Hepatocyte (in vitro differentiated cells): ENCODE results near the gene CELSR3. TPM values are rescaled to one million over a fixed set of nuclear protein-coding genes. Genes with fewer than 3 reads are reported as not detected.

ENCODE experiments used
- DNase-seq: peaks from one replicate; pipeline ENCODE4 v3.0.0-alpha.2; 2016; ENCODE audit warnings: low spot score
- H2AFZ ChIP-seq: fragments of 200-600 bp; sonication (generic); 2 replicates; pipeline ENCODE4 v1.6.0; 2016; ENCODE audit warnings: antibody characterized with exemption, mild to moderate bottlenecking
- H3K27ac ChIP-seq: fragments of 200-600 bp; sonication (generic); 2 replicates; pipeline ENCODE4 v1.5.1; 2016; ENCODE audit warnings: mild to moderate bottlenecking
- H3K27me3 ChIP-seq: fragments of 200-600 bp; sonication (generic); 2 replicates; pipeline ENCODE4 v1.6.1; 2016
- H3K36me3 ChIP-seq: fragments of 200-600 bp; sonication (generic); replicated peaks from 2 replicates; pipeline ENCODE4 v1.5.1; 2016; ENCODE audit warnings: low read depth; ENCODE audit not compliant: insufficient read depth
- H3K4me1 ChIP-seq: fragments of 200-600 bp; sonication (generic); 2 replicates; pipeline ENCODE4 v1.5.1; 2016; ENCODE audit warnings: mild to moderate bottlenecking, moderate library complexity; ENCODE audit not compliant: insufficient read depth
- H3K4me2 ChIP-seq: fragments of 200-600 bp; sonication (generic); 2 replicates; pipeline ENCODE4 v1.6.0; 2016
- H3K4me3 ChIP-seq: fragments of 200-600 bp; sonication (generic); 2 replicates; pipeline ENCODE4 v1.5.1; 2016; ENCODE audit warnings: mild to moderate bottlenecking
- H3K79me2 ChIP-seq: fragments of 200-600 bp; sonication (generic); 2 replicates; pipeline ENCODE4 v1.6.0; 2017; ENCODE audit warnings: mild to moderate bottlenecking
- H3K9me2 ChIP-seq: fragments of 200-600 bp; sonication (generic); replicated peaks from 2 replicates; pipeline ENCODE4 v1.6.0; 2017; ENCODE audit warnings: mild to moderate bottlenecking; ENCODE audit not compliant: insufficient read depth
- H3K9me3 ChIP-seq: fragments of 200-600 bp; sonication (generic); 2 replicates; pipeline ENCODE4 v1.5.1; 2016; ENCODE audit warnings: low read depth, mild to moderate bottlenecking
- H4K20me1 ChIP-seq: fragments of 200-600 bp; sonication (generic); 2 replicates; pipeline ENCODE4 v1.6.0; 2016; ENCODE audit warnings: mild to moderate bottlenecking; ENCODE audit not compliant: insufficient read depth, poor library complexity, severe bottlenecking
- CTCF ChIP-seq: fragments of 200-600 bp; sonication (generic); IDR thresholded peaks from 2 replicates; pipeline ENCODE4 v1.5.1; 2016; ENCODE audit warnings: antibody characterized with exemption, mild to moderate bottlenecking; ENCODE audit not compliant: poor library complexity
- EZH2 ChIP-seq: fragments of 200-600 bp; sonication (generic); IDR thresholded peaks from 2 replicates; pipeline ENCODE4 v1.6.1; 2016; ENCODE audit warnings: antibody characterized with exemption, mild to moderate bottlenecking, borderline replicate concordance
- EZH2phosphoT487 ChIP-seq: fragments of 200-600 bp; sonication (generic); IDR thresholded peaks from one replicate; pipeline ENCODE4 v1.6.1; 2018; ENCODE audit warnings: antibody characterized with exemption, mild to moderate bottlenecking, low read depth, moderate library complexity; ENCODE audit not compliant: unreplicated experiment, severe bottlenecking
- WGBS: methylation state at CpG from one replicate; pipeline ENCODE4 v1.1.6; 2016; ENCODE audit warnings: low lambda C conversion rate; ENCODE audit errors: missing lambda C conversion rate; 5-methylcytosine and 5-hydroxymethylcytosine counted together
- polyA plus RNA-seq: library from polyadenylated mRNA; unstranded; fragments of >200 nt; fragmentation: Nextera tagmentation; extraction: Ambion mirVana; gene quantifications from 2 replicates; pipeline ENCODE4 v1.2.1, GENCODE V29; 2016
- total RNA-seq: library from RNA; depleted of rRNA; stranded (reverse); fragments of >200 nt; gene quantifications from 2 replicates; pipeline ENCODE4 v1.2.3, GENCODE V29; 2014

Gene CELSR3
- total and polyA plus RNA-seq, 2 experiments from 2014 or later: 1.8 to 1.9 TPM

- peak within 1 kb of the TSS; percentile 91 for H2AFZ ChIP-seq
- peaks cover 38% of the 10 kb centered on the region for H3K79me2 ChIP-seq
- H3K4me1 ChIP-seq: peaks cover 13% of the 10 kb centered on the region
- TF ChIP-seq CTCF: peak; percentile 62
- no peak for TF ChIP-seq EZH2phosphoT487
- no peak for TF ChIP-seq EZH2
- no peaks in the 10 kb centered on the region for H3K27me3 ChIP-seq
- peak within 1 kb of the TSS; percentile 90 for H3K27ac ChIP-seq
- no peaks in the 10 kb centered on the region for H3K36me3 ChIP-seq
- no peaks in the 10 kb centered on the region for H3K9me2 ChIP-seq
- 1% methylated on average over 68 of the region's 86 CpGs for whole genome bisulfite sequencing
- H3K4me2 ChIP-seq: peak within 1 kb of the TSS; percentile 87
- H3K4me3 ChIP-seq: peak within 1 kb of the TSS; percentile 78
- H3K9me3 ChIP-seq: no peaks in the 10 kb centered on the region
- H4K20me1 ChIP-seq: no peaks in the 10 kb centered on the region
- DNase-seq: peak; percentile 97
These were observed 53.3 kb downstream of the CELSR3 start, which contains the start of gene UQCRC1 for GRCh38 chr3:48609088-48610005. UQCRC1 (minus strand) TSS chr3:48609646; CDS start chr3:48609620, 26 bp downstream.

GRCh38 chr3:48607519-48607918, 55.2 kb downstream of the CELSR3 start:
- Histone ChIP-seq H3K4me2 (peak overlapping the region; percentile 87), H3K36me3 (no peaks in the 10 kb centered on the region), H4K20me1 (no peaks in the 10 kb centered on the region), H3K27me3 (no peaks in the 10 kb centered on the region), H3K4me1 (peaks cover 13% of the 10 kb centered on the region), H3K79me2 (peaks cover 38% of the 10 kb centered on the region), H3K4me3 (no peak overlapping the region), H2AFZ (no peak overlapping the region), H3K9me2 (no peaks in the 10 kb centered on the region), H3K9me3 (no peaks in the 10 kb centered on the region), H3K27ac (no peak overlapping the region)
- TF ChIP-seq CTCF (no peak), EZH2phosphoT487 (no peak), EZH2 (no peak)
- DNase-seq: no peak
- WGBS: 85% methylated on average over 5 of the region's 5 CpGs

- no peak for DNase-seq
- Histone ChIP-seq H3K9me3 (no peaks in the 10 kb centered on the region), H3K79me2 (peaks cover 8% of the 10 kb centered on the region), H3K4me1 (peaks cover 26% of the 10 kb centered on the region), H3K4me2 (no peak overlapping the region), H4K20me1 (no peaks in the 10 kb centered on the region), H3K27ac (no peak overlapping the region), H3K27me3 (no peaks in the 10 kb centered on the region), H2AFZ (no peak overlapping the region), H3K4me3 (no peak overlapping the region), H3K36me3 (no peaks in the 10 kb centered on the region), H3K9me2 (no peaks in the 10 kb centered on the region)
- no peak for TF ChIP-seq EZH2
- no peak for TF ChIP-seq CTCF
- no peak for TF ChIP-seq EZH2phosphoT487
- WGBS: 86% methylated on average over 2 of the region's 2 CpGs
These were observed 61.1 kb downstream of the CELSR3 start for GRCh38 chr3:48601622-48601994.
